PC-9 (cell line): ENCODE results near the gene ACSM6. TPM values are rescaled to one million over a fixed set of nuclear protein-coding genes. Genes with fewer than 3 reads are reported as not detected.

Experiments used
- BruUV-seq: library from RNA; stranded (reverse); fragments of 400-500 nt; replicated peaks from 2 replicates; lab custom pipeline; 2021; lab: Mats Ljungman, UMichigan
- CTCF ChIA-PET: fragments of 300-600 bp; sonication (Branson Sonifier 250); formaldehyde crosslinking; loops from one replicate; lab custom pipeline; 2022; ENCODE audit warnings: antibody characterized with exemption; lab: Charles Lee
- POLR2A ChIA-PET: fragments of 300-600 bp; sonication (Branson Sonifier 250); formaldehyde crosslinking; loops from one replicate; lab custom pipeline; 2022; ENCODE audit warnings: antibody characterized with exemption; ENCODE audit not compliant: unreplicated experiment; lab: Charles Lee
- DNase-seq, 2 experiments: peaks; one replicate each; pipeline versions ENCODE4 v3.0.0 to v3.0.0-alpha.2; 2015 to 2022; ENCODE audit warnings: mixed read lengths in 1 of 2
- H2AFZ ChIP-seq: fragments of 200-600 bp; sonication (generic); 2 replicates; pipeline ENCODE4 v1.8.1; 2017; ENCODE audit warnings: antibody characterized with exemption
- H3F3A ChIP-seq: fragments of 200-600 bp; sonication (generic); 2 replicates; pipeline ENCODE4 v1.8.1; 2017; ENCODE audit warnings: antibody characterized with exemption, mild to moderate bottlenecking, low read depth; ENCODE audit not compliant: insufficient read depth
- H3K27ac ChIP-seq: fragments of 200-600 bp; sonication (generic); 2 replicates; pipeline ENCODE4 v1.6.1; 2016; ENCODE audit warnings: mixed run types
- H3K27me3 ChIP-seq: fragments of 200-600 bp; sonication (generic); 2 replicates; pipeline ENCODE4 v1.6.1; 2016; ENCODE audit warnings: low read depth, mixed run types; ENCODE audit not compliant: insufficient read depth
- H3K36me3 ChIP-seq: fragments of 200-600 bp; sonication (generic); 2 replicates; pipeline ENCODE4 v1.6.1; 2016; ENCODE audit warnings: low read depth, mixed run types
- H3K4me1 ChIP-seq: fragments of 200-600 bp; sonication (generic); replicated peaks from 2 replicates; pipeline ENCODE4 v1.6.1; 2016; ENCODE audit warnings: mixed run types; ENCODE audit not compliant: insufficient read depth
- H3K4me2 ChIP-seq: fragments of 200-600 bp; sonication (generic); 2 replicates; pipeline ENCODE4 v1.6.1; 2017; ENCODE audit warnings: mixed run types
- H3K4me3 ChIP-seq: fragments of 200-600 bp; sonication (generic); 2 replicates; pipeline ENCODE4 v1.6.1; 2016; ENCODE audit warnings: mixed run types
- H3K79me2 ChIP-seq: fragments of 200-600 bp; sonication (generic); 2 replicates; pipeline ENCODE4 v1.6.1; 2017; ENCODE audit warnings: low read depth, mixed run types
- H3K9me2 ChIP-seq: fragments of 200-600 bp; sonication (generic); 2 replicates; pipeline ENCODE4 v1.8.1; 2017; ENCODE audit warnings: mild to moderate bottlenecking; ENCODE audit not compliant: insufficient read depth
- H3K9me3 ChIP-seq: fragments of 200-600 bp; sonication (generic); 2 replicates; pipeline ENCODE4 v1.8.1; 2016; ENCODE audit warnings: low read depth; ENCODE audit not compliant: insufficient read depth
- H4K20me1 ChIP-seq: fragments of 200-600 bp; sonication (generic); 2 replicates; pipeline ENCODE4 v1.8.1; 2017; ENCODE audit not compliant: insufficient read depth
- CTCF ChIP-seq: fragments of 200-600 bp; sonication (generic); conservative IDR thresholded peaks from 2 replicates; pipeline ENCODE4 v1.6.1; 2017; ENCODE audit warnings: mixed run types, antibody characterized with exemption, mild to moderate bottlenecking, moderate library complexity
- EZH2 ChIP-seq: fragments of 200-600 bp; sonication (generic); IDR thresholded peaks from 2 replicates; pipeline ENCODE4 v1.8.0; 2017; ENCODE audit warnings: antibody characterized with exemption, low read depth
- intact Hi-C: fragments of 100-400 bp; cut with micrococcal nuclease; formaldehyde crosslinking; loops from one replicate; pipeline ENCODE4 v1.10.0; 2022; ENCODE audit not compliant: unreplicated experiment
- total RNA-seq: library from RNA; stranded (reverse); gene quantifications from 2 replicates; pipeline ENCODE4 v1.2.3, GENCODE V29; 2021

Gene ACSM6
- total RNA-seq, 1 experiment from 2014 or later = not detected

GRCh38 chr10:95267251-95267650 is 73.2 kb downstream of the ACSM6 start:
- no peak for DNase-seq
- no peaks in the 10 kb centered on the region for H3K27me3 ChIP-seq
- H3F3A ChIP-seq = peaks cover 50% of the 10 kb centered on the region
- TF ChIP-seq EZH2 (no peak), CTCF (no peak)
- peaks cover 54% of the 10 kb centered on the region for H3K4me1 ChIP-seq
- no peak overlapping the region for H2AFZ ChIP-seq
- peaks cover 5% of the 10 kb centered on the region; the same call in 1 of the 2 replicates for H3K79me2 ChIP-seq
- intact Hi-C loops = loop anchor here (2.0 kb wide), 1 partner anchor 142 kb away; no protein-coding TSS in a partner anchor
- no peaks in the 10 kb centered on the region for H3K9me2 ChIP-seq
- H4K20me1 ChIP-seq = no peaks in the 10 kb centered on the region
- H3K36me3 ChIP-seq = peaks cover under 1% of the 10 kb centered on the region; the same call in 1 of the 2 replicates
- peak overlapping the region; percentile 67 for H3K4me2 ChIP-seq
- ChIA-PET POLR2A (interaction anchor here (0.7 kb wide), 1 partner anchor 22 kb away, joined by 7 read pairs; no protein-coding TSS in a partner anchor), CTCF (no interaction called here)
- BruUV-seq = TSS peak; percentile 40
- H3K9me3 ChIP-seq = no peaks in the 10 kb centered on the region
- H3K27ac ChIP-seq = peak overlapping the region; percentile 97
- H3K4me3 ChIP-seq = no peak overlapping the region

DNA sequence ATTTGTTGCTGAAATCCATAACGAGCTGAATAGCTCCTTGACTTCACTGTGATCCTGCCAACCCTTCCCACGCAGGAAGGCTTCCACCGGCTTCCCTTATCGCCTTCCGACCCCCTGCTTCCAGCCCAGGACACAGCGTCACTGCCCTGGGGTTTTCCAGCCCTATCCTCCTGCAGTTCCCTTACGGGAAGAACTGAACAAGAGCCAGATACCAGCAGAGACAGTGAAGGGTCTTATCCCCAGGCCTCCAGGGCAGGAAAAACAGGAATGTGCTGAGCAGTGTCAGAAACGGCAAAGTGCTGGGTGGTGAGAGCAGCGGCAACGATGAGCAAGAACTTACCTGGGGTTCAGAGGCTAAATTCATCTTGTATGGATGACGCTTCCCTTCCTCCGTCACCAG is 74.4 kb downstream of the ACSM6 start:
- no TSS peak for BruUV-seq
- no peak overlapping the region for H3K4me2 ChIP-seq
- H3K9me2 ChIP-seq = no peaks in the 10 kb centered on the region
- no peaks in the 10 kb centered on the region for H4K20me1 ChIP-seq
- H3K4me1 ChIP-seq = peaks cover 51% of the 10 kb centered on the region
- H3K79me2 ChIP-seq = peaks cover 12% of the 10 kb centered on the region
- intact Hi-C loops = no loop called here
- POLR2A ChIA-PET = no interaction called here
- CTCF ChIA-PET = interaction anchor here (0.5 kb wide), 1 partner anchor 164 kb away, joined by 3 read pairs; no protein-coding TSS in a partner anchor
- no peaks in the 10 kb centered on the region for H3K9me3 ChIP-seq
- no peaks in the 10 kb centered on the region for H3K36me3 ChIP-seq
- TF ChIP-seq EZH2 (no peak), CTCF (no peak)
- H3K4me3 ChIP-seq = no peak overlapping the region
- H3F3A ChIP-seq = peaks cover 38% of the 10 kb centered on the region
- DNase-seq = no peak
- peak overlapping the region; percentile 97 for H3K27ac ChIP-seq
- no peak overlapping the region for H2AFZ ChIP-seq
- no peaks in the 10 kb centered on the region for H3K27me3 ChIP-seq

GRCh38 chr10:95273393-95274312 is 79.6 kb downstream of the ACSM6 start:
- no peaks in the 10 kb centered on the region for H3K9me2 ChIP-seq
- no peak for TF ChIP-seq EZH2
- TF ChIP-seq CTCF = no peak
- intact Hi-C loops = no loop called here
- H3K27me3 ChIP-seq = no peaks in the 10 kb centered on the region
- no peaks in the 10 kb centered on the region for H3K9me3 ChIP-seq
- H2AFZ ChIP-seq = no peak overlapping the region
- H3K4me1 ChIP-seq = peaks cover 18% of the 10 kb centered on the region
- H3K27ac ChIP-seq = peak overlapping the region; percentile 69
- peaks cover 54% of the 10 kb centered on the region for H3K79me2 ChIP-seq
- no peaks in the 10 kb centered on the region for H4K20me1 ChIP-seq
- ChIA-PET CTCF (interaction anchor here (0.6 to 0.9 kb wide), 2 partner anchors 13 to 31 kb away, joined by 5 to 9 read pairs; no protein-coding TSS in a partner anchor), POLR2A (no interaction called here)
- no peak overlapping the region; the same call in 1 of the 2 replicates for H3K4me3 ChIP-seq
- peaks cover 11% of the 10 kb centered on the region; the same call in 1 of the 2 replicates for H3F3A ChIP-seq
- no peaks in the 10 kb centered on the region for H3K36me3 ChIP-seq
- DNase-seq = peak; percentile 41 to 60
- peak overlapping the region; percentile 64 for H3K4me2 ChIP-seq
- BruUV-seq = no TSS peak
